ENCODE measurements around the gene ZBTB39. TPM values are rescaled to one million over a fixed set of nuclear protein-coding genes. Genes with fewer than 3 reads are reported as not detected.

Gene ZBTB39
- total RNA-seq, 3 donors from 2014 or later (not counting 1 experiment from before 2014, with no cell fraction given) = 9.5 to 17.6 (median 12.5) TPM

GRCh38 chr12:57001448-57001906 is 4.9 kb downstream of the ZBTB39 start:
- TF ChIP-seq, protein P1, sequence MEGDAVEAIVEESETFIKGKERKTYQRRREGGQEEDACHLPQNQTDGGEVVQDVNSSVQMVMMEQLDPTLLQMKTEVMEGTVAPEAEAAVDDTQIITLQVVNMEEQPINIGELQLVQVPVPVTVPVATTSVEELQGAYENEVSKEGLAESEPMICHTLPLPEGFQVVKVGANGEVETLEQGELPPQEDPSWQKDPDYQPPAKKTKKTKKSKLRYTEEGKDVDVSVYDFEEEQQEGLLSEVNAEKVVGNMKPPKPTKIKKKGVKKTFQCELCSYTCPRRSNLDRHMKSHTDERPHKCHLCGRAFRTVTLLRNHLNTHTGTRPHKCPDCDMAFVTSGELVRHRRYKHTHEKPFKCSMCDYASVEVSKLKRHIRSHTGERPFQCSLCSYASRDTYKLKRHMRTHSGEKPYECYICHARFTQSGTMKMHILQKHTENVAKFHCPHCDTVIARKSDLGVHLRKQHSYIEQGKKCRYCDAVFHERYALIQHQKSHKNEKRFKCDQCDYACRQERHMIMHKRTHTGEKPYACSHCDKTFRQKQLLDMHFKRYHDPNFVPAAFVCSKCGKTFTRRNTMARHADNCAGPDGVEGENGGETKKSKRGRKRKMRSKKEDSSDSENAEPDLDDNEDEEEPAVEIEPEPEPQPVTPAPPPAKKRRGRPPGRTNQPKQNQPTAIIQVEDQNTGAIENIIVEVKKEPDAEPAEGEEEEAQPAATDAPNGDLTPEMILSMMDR (IDR thresholded peaks at IDR 0.05) = peak; percentile 49
- H3K36me3 ChIP-seq (ENCODE audit: control insufficient read depth, insufficient read depth, low read length) = peaks cover 38% of the 10 kb centered on the region
- no peaks in the 10 kb centered on the region for H3K27me3 Mint-ChIP-seq (ENCODE audit: low read depth in 2 of 2)
- peak overlapping the region in 1 of 2 donors; percentile 31 for H3K27ac Mint-ChIP-seq
- H3K4me1 ChIP-seq (ENCODE audit: control insufficient read depth, insufficient read depth, low read length) = peaks cover 12% of the 10 kb centered on the region
- H3K4me3 ChIP-seq (ENCODE audit: low read length) = no peak overlapping the region
- intact Hi-C loops (cut with micrococcal nuclease) = no loop called here
- 50% methylated on average over 13 of the region's 13 CpGs for WGBS (ENCODE audit: insufficient coverage)
- peak; percentile 29 to 53 (median 49) for ATAC-seq
- no peaks in the 10 kb centered on the region for H3K9me3 ChIP-seq (ENCODE audit: control insufficient read depth, insufficient read depth, low read length)
- H3K36me3 Mint-ChIP-seq = no peaks in the 10 kb centered on the region
- H3K27me3 ChIP-seq (ENCODE audit: control insufficient read depth, insufficient read depth, low read length) = no peaks in the 10 kb centered on the region
- DNase-seq = peak; percentile 47 to 86
- peaks cover 28 to 47% of the 10 kb centered on the region in 2 donors for H3K4me1 Mint-ChIP-seq
- no peak overlapping the region for H3K27ac ChIP-seq (ENCODE audit: low read length)
- H3K9me3 Mint-ChIP-seq = no peaks in the 10 kb centered on the region
- H3K4me3 Mint-ChIP-seq = no peak overlapping the region

DNA sequence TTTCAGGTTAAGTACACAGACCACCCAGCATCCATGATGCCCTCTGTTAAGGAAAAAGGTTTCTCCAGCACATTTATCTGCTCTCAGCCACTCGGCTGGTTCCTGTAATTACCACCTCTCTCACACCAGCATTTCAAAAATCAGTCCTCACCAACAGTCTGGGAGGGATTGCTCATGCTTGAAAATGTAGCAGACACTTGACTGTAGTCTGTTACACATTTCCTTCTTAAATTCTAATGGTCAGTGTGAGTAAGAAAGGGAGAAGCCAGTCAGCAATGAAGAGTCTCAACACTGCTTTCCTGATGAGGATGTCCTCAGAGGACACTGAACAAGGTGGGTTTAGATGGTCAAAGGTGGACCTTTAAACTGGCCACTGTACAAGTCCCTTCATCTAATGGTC is 6.0 kb downstream of the ZBTB39 start:
- H3K27ac ChIP-seq (ENCODE audit: low read length) = no peak overlapping the region

DNA sequence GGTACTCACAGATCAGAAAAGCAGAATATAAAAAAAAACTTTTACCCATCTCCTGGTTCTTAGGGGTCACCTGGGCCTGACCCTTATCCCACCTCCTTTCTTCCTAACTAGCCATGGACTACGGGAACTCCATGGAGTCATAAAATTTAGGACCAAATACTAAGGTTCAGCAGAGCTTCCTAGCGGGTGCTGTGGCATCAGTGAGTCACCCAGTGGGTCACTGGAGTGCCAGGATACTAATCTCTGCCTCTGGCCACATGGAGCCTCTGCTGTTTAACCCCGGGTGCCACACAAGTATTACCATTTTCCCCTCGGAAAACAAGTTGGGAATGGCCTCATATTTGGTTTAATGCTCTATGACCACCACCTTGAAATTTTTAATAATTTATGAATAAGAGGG is 6.9 kb downstream of the ZBTB39 start:
- peaks cover 38% of the 10 kb centered on the region for H3K36me3 ChIP-seq (ENCODE audit: control insufficient read depth, insufficient read depth, low read length)
- no peaks in the 10 kb centered on the region for H3K36me3 Mint-ChIP-seq
- intact Hi-C loops (cut with micrococcal nuclease) = no loop called here

More for the DNA sequence above, 6.0 kb downstream of the ZBTB39 start:
- Mint-ChIP-seq H3K36me3 (no peaks in the 10 kb centered on the region), H3K4me1 (peaks cover 28 to 48% of the 10 kb centered on the region in 2 donors), H3K4me3 (no peak overlapping the region), H3K9me3 (no peaks in the 10 kb centered on the region), H3K27ac (no peak overlapping the region), H3K27me3 (ENCODE audit: low read depth in 2 of 2) (no peaks in the 10 kb centered on the region)
- DNase-seq = no peak
- Histone ChIP-seq H3K4me1 (ENCODE audit: control insufficient read depth, insufficient read depth, low read length) (peaks cover 5% of the 10 kb centered on the region), H3K27me3 (ENCODE audit: control insufficient read depth, insufficient read depth, low read length) (no peaks in the 10 kb centered on the region), H3K9me3 (ENCODE audit: control insufficient read depth, insufficient read depth, low read length) (no peaks in the 10 kb centered on the region), H3K4me3 (ENCODE audit: low read length) (no peak overlapping the region), H3K36me3 (ENCODE audit: control insufficient read depth, insufficient read depth, low read length) (peaks cover 38% of the 10 kb centered on the region)
- no peak for ATAC-seq
- WGBS (ENCODE audit: insufficient coverage) = 82% methylated on average over 1 of the region's 1 CpG
- TF ChIP-seq, protein P1 (IDR thresholded peaks at IDR 0.05) = no peak
- intact Hi-C loops (cut with micrococcal nuclease) = no loop called here

More for the DNA sequence above, 6.9 kb downstream of the ZBTB39 start:
- no peak overlapping the region for H3K4me3 Mint-ChIP-seq
- H3K9me3 ChIP-seq (ENCODE audit: control insufficient read depth, insufficient read depth, low read length) = no peaks in the 10 kb centered on the region
- H3K27me3 ChIP-seq (ENCODE audit: control insufficient read depth, insufficient read depth, low read length) = no peaks in the 10 kb centered on the region
- H3K4me3 ChIP-seq (ENCODE audit: low read length) = no peak overlapping the region
- peak overlapping the region in 1 of 2 donors; percentile 2 for H3K27ac Mint-ChIP-seq
- ATAC-seq (no peak), DNase-seq (no peak)
- WGBS (ENCODE audit: insufficient coverage) = 93% methylated on average over 3 of the region's 4 CpGs
- TF ChIP-seq, protein P1 (IDR thresholded peaks at IDR 0.05) = no peak
- peaks cover 3% of the 10 kb centered on the region for H3K4me1 ChIP-seq (ENCODE audit: control insufficient read depth, insufficient read depth, low read length)
- no peaks in the 10 kb centered on the region for H3K27me3 Mint-ChIP-seq (ENCODE audit: low read depth in 2 of 2)
- no peak overlapping the region for H3K27ac ChIP-seq (ENCODE audit: low read length)
- no peaks in the 10 kb centered on the region for H3K9me3 Mint-ChIP-seq
- H3K4me1 Mint-ChIP-seq = peaks cover 19 to 41% of the 10 kb centered on the region in 2 donors

Measured in natural killer cell (primary cell).